Activated naive CD4-positive, alpha-beta T cell treated with anti-CD3 and anti-CD28 coated beads, Interleukin-2, amount 50 U/mL, for 24 hours (primary cell): ENCODE measurements around the gene WBP2NL.

Experiments used
- H3K27ac Mint-ChIP-seq: one replicate; pipeline ENCODE4 v1.8.0; 2021; ENCODE audit warnings: mild to moderate bottlenecking, mixed read lengths
- H3K27me3 Mint-ChIP-seq: one replicate; pipeline ENCODE4 v1.8.0; 2021; ENCODE audit warnings: mixed read lengths
- H3K36me3 Mint-ChIP-seq: one replicate; pipeline ENCODE4 v1.8.0; 2021; ENCODE audit warnings: mixed read lengths
- H3K4me1 Mint-ChIP-seq: one replicate; pipeline ENCODE4 v1.8.0; 2021; ENCODE audit warnings: mixed read lengths
- H3K4me3 Mint-ChIP-seq: one replicate; pipeline ENCODE4 v1.8.0; 2021; ENCODE audit warnings: mild to moderate bottlenecking, mixed read lengths
- H3K9me3 Mint-ChIP-seq: one replicate; pipeline ENCODE4 v1.8.0; 2021; ENCODE audit warnings: mixed read lengths

The WBP2NL gene

GRCh38 chr22:42000466-42000865 is 1.9 kb downstream of the WBP2NL start:
- Mint-ChIP-seq H3K4me1 (peaks cover 19% of the 10 kb centered on the region), H3K36me3 (peaks cover 11% of the 10 kb centered on the region), H3K4me3 (peak overlapping the region; percentile 79), H3K27me3 (no peaks in the 10 kb centered on the region), H3K27ac (no peak overlapping the region), H3K9me3 (no peaks in the 10 kb centered on the region)

- no peak overlapping the region for H3K27ac Mint-ChIP-seq
- H3K4me3 Mint-ChIP-seq, result no peak overlapping the region
- peaks cover 11% of the 10 kb centered on the region for H3K36me3 Mint-ChIP-seq
- peaks cover 19% of the 10 kb centered on the region for H3K4me1 Mint-ChIP-seq
- no peaks in the 10 kb centered on the region for H3K27me3 Mint-ChIP-seq
- no peaks in the 10 kb centered on the region for H3K9me3 Mint-ChIP-seq
Observed at GRCh38 chr22:42001121-42001520, 2.5 kb downstream of the WBP2NL start.

DNA sequence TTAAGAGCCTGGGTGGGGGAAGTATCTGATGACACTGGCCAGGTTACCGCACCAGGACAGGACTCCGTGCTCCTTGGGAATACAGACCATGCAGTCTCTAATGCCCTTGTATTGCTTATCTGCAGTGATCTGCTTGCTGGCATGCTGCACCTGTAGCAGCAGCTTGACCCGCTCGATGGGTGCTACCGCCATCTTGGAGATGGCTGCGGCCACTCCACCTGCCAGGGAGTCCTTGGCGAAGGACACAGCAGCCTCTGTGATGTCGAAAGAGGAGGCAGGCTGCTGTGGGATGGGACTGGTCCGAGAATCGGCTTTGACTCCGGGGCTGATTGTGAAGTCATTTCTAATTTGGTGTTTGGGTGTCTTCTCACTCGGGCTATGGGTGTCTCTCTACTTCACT is 3.1 kb downstream of the WBP2NL start:
- Mint-ChIP-seq H3K4me1 (peaks cover 19% of the 10 kb centered on the region), H3K9me3 (no peaks in the 10 kb centered on the region), H3K27ac (no peak overlapping the region), H3K27me3 (no peaks in the 10 kb centered on the region), H3K36me3 (peaks cover 11% of the 10 kb centered on the region), H3K4me3 (no peak overlapping the region)

- no peak overlapping the region for H3K27ac Mint-ChIP-seq
- no peaks in the 10 kb centered on the region for H3K4me1 Mint-ChIP-seq
- H3K36me3 Mint-ChIP-seq, result peaks cover 8% of the 10 kb centered on the region
- peaks cover 7% of the 10 kb centered on the region for H3K27me3 Mint-ChIP-seq
- H3K4me3 Mint-ChIP-seq, result no peak overlapping the region
- peaks cover 4% of the 10 kb centered on the region for H3K9me3 Mint-ChIP-seq
Observed at GRCh38 chr22:42007922-42008321, 9.3 kb downstream of the WBP2NL start.

DNA sequence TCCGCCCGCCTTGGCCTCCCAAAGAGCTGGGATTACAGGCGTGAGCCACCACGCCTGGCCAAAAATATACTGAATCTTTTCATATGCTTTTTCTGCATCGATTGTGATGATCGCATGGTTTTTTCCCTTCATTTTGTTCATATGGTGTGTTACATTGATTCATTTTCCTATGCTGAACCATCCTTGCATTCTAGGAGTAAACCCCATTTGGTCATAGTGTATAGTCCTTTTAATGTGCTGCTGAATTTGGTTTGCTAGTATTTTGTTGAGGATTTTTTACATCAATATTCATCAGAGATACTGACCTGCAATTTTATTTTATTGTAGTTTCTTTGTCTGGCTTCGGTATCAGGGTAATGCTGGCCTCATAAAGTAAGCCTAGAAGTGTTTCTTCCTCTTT is 12.2 kb downstream of the WBP2NL start:
- peaks cover 11% of the 10 kb centered on the region for H3K27me3 Mint-ChIP-seq
- H3K36me3 Mint-ChIP-seq, result peaks cover 10% of the 10 kb centered on the region
- peaks cover 4% of the 10 kb centered on the region for H3K9me3 Mint-ChIP-seq
- H3K4me1 Mint-ChIP-seq, result no peaks in the 10 kb centered on the region
- H3K27ac Mint-ChIP-seq, result no peak overlapping the region
- no peak overlapping the region for H3K4me3 Mint-ChIP-seq

- no peak overlapping the region for H3K27ac Mint-ChIP-seq
- H3K36me3 Mint-ChIP-seq, result peaks cover 10% of the 10 kb centered on the region
- no peaks in the 10 kb centered on the region for H3K4me1 Mint-ChIP-seq
- peaks cover 8% of the 10 kb centered on the region for H3K27me3 Mint-ChIP-seq
- peaks cover 4% of the 10 kb centered on the region for H3K9me3 Mint-ChIP-seq
- no peak overlapping the region for H3K4me3 Mint-ChIP-seq
Observed at GRCh38 chr22:42013385-42013784, 14.8 kb downstream of the WBP2NL start.

DNA sequence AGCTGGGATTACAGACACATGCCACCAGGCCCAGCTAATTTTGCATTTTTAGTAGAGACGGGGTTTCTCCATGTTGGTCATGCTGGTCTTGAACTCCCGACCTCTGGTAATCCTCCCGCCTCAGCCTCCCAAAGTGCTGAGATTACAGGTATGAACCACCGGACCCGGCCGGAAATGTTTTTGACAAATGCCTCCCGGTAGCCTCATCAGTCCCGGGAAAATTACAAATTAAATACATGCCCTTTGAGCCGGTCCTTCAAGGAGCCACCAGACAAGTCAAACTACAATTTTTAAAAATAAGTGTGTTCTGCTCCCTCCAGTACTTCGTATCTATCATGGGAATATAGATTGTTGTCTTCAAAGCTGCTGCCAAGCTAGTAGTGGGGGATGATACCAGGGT is 17.5 kb downstream of the WBP2NL start:
- no peak overlapping the region for H3K27ac Mint-ChIP-seq
- peaks cover 4% of the 10 kb centered on the region for H3K9me3 Mint-ChIP-seq
- peaks cover 5% of the 10 kb centered on the region for H3K36me3 Mint-ChIP-seq
- H3K27me3 Mint-ChIP-seq, result peaks cover 4% of the 10 kb centered on the region
- H3K4me3 Mint-ChIP-seq, result no peak overlapping the region
- H3K4me1 Mint-ChIP-seq, result no peaks in the 10 kb centered on the region

DNA sequence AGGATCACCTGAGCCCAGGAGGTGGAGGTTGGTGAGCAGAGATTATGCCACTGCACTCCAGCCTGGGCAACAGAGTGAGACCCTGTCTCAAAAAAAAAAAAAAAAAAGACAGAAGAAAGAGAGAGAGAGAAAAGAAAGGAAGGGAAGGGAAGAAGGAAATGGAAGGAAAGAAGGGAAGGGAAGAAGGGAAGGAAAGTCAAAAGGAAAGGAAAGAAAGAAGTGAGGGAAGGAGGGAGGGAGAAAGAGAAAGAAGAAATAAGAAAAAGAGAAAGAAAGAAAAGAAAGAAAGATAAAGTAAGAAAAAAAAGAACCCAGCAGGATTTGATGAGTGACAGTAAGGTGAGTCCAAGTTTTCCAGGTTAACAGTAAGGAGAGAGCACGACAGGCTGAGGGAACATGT is 19.6 kb downstream of the WBP2NL start:
- Mint-ChIP-seq H3K36me3 (peaks cover 2% of the 10 kb centered on the region), H3K4me1 (peaks cover 8% of the 10 kb centered on the region), H3K27ac (peak overlapping the region; percentile 51), H3K4me3 (no peak overlapping the region), H3K27me3 (peaks cover 4% of the 10 kb centered on the region), H3K9me3 (no peaks in the 10 kb centered on the region)

GRCh38 chr22:42021571-42021970 is 23.0 kb downstream of the WBP2NL start:
- H3K4me3 Mint-ChIP-seq, result no peak overlapping the region
- H3K27ac Mint-ChIP-seq, result no peak overlapping the region
- no peaks in the 10 kb centered on the region for H3K9me3 Mint-ChIP-seq
- H3K36me3 Mint-ChIP-seq, result no peaks in the 10 kb centered on the region
- no peaks in the 10 kb centered on the region for H3K27me3 Mint-ChIP-seq
- peaks cover 12% of the 10 kb centered on the region for H3K4me1 Mint-ChIP-seq

DNA sequence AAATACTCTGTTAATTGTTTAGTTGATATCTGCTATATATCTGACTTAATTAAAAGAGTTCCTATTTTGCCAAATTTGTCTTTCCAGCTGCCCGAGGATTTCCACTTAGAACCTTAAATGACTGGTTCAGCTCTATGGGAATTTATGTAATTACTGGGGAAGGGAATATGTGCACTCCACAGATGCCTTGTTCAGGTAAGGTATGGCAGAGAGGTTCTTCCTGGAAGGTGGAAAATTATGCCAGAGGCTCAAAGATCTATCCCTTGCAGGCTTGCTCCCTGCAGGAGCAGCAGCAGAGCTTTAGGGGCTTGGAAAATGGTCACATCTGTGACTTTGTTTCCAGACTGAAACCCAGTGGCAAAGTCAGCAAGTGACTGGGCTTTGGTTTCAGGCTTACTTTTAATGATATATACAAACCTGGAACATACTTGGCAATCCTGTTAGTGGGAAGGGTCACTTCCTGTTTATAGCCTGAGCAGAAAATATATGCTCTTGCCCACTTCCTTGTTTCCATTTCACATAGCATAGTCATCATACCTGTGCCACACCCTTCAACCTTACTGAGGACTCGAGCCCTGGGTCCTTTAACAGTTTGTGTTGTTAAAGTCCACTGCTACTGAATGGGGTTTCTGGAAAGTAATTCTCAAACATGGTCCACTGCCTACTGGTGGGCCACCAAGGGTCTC is 23.7 kb downstream of the WBP2NL start:
- H3K9me3 Mint-ChIP-seq, result no peaks in the 10 kb centered on the region
- H3K27ac Mint-ChIP-seq, result no peak overlapping the region
- H3K27me3 Mint-ChIP-seq, result no peaks in the 10 kb centered on the region
- no peaks in the 10 kb centered on the region for H3K36me3 Mint-ChIP-seq
- peaks cover 12% of the 10 kb centered on the region for H3K4me1 Mint-ChIP-seq
- H3K4me3 Mint-ChIP-seq, result no peak overlapping the region

DNA sequence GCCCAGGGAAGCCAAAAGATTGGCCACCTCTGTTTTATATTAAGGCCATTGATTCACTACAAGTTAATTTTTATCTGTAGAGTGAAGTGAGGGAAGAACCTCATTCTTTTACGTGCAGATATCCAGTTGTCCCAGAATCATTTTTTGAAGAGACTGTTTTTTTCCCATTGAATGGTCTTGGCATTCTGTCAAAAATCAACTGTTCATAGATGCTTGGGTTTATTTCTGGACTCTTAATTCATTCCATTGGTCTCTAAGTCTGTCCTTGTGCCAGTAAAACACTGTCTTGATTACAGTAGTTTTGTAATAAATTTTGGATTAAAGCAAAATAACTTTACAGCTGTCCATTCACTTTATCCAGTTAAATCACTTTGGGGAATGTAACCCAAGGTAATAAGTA is 26.8 kb downstream of the WBP2NL start:
- Mint-ChIP-seq H3K36me3 (no peaks in the 10 kb centered on the region), H3K27me3 (no peaks in the 10 kb centered on the region), H3K4me1 (peaks cover 13% of the 10 kb centered on the region), H3K9me3 (no peaks in the 10 kb centered on the region), H3K4me3 (no peak overlapping the region), H3K27ac (no peak overlapping the region)

GRCh38 chr22:42026705-42027104 is 28.1 kb downstream of the WBP2NL start:
- Mint-ChIP-seq H3K27ac (no peak overlapping the region), H3K4me1 (peaks cover 26% of the 10 kb centered on the region), H3K36me3 (no peaks in the 10 kb centered on the region), H3K9me3 (no peaks in the 10 kb centered on the region), H3K27me3 (no peaks in the 10 kb centered on the region), H3K4me3 (no peak overlapping the region)

- no peak overlapping the region for H3K27ac Mint-ChIP-seq
Observed at GRCh38 chr22:42033263-42034181, 34.9 kb downstream of the WBP2NL start.

DNA sequence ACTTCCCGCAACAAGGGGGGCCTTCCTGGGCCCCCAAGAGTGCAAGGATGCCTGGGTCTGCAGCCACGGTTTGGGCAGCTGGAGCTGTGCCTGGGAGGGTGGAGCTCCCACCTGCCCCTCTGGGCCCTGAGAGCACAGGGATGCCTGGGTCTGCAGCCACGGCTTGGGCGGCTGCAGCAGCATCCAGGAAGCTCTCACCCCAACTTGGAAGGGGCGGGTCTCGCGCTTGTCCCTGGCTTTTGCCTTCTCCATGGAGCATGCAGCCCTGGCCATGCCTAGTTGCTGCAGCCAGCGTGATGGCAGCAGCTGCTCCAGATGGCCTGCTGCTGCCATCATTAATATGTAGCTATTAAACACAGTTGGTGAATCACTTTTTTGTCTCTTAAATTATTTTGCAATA is 36.7 kb downstream of the WBP2NL start:
- Mint-ChIP-seq H3K36me3 (peaks cover 3% of the 10 kb centered on the region), H3K4me3 (no peak overlapping the region), H3K9me3 (no peaks in the 10 kb centered on the region), H3K27me3 (no peaks in the 10 kb centered on the region), H3K27ac (no peak overlapping the region), H3K4me1 (peaks cover 16% of the 10 kb centered on the region)

More at GRCh38 chr22:42033263-42034181, 34.9 kb downstream of the WBP2NL start:
- Mint-ChIP-seq H3K4me1 (peaks cover 16% of the 10 kb centered on the region), H3K4me3 (no peak overlapping the region), H3K36me3 (peaks cover 3% of the 10 kb centered on the region), H3K27me3 (no peaks in the 10 kb centered on the region), H3K9me3 (no peaks in the 10 kb centered on the region)

- no peak overlapping the region for H3K4me3 Mint-ChIP-seq
- no peaks in the 10 kb centered on the region for H3K27me3 Mint-ChIP-seq
- no peaks in the 10 kb centered on the region for H3K4me1 Mint-ChIP-seq
- H3K36me3 Mint-ChIP-seq, result peaks cover 11% of the 10 kb centered on the region
- no peak overlapping the region for H3K27ac Mint-ChIP-seq
- H3K9me3 Mint-ChIP-seq, result peaks cover 11% of the 10 kb centered on the region
Observed at GRCh38 chr22:42039271-42039670, 40.7 kb downstream of the WBP2NL start.

- no peaks in the 10 kb centered on the region for H3K27me3 Mint-ChIP-seq
- peaks cover 11% of the 10 kb centered on the region for H3K9me3 Mint-ChIP-seq
- H3K4me1 Mint-ChIP-seq, result no peaks in the 10 kb centered on the region
- no peak overlapping the region for H3K4me3 Mint-ChIP-seq
- H3K27ac Mint-ChIP-seq, result no peak overlapping the region
- peaks cover 11% of the 10 kb centered on the region for H3K36me3 Mint-ChIP-seq
Observed at GRCh38 chr22:42041784-42042183, 43.2 kb downstream of the WBP2NL start.
